ENCODE data around the gene RNASE1. TPM values are rescaled to one million over a fixed set of nuclear protein-coding genes. Genes with fewer than 3 reads are reported as not detected.
"Not testable (repeated sequence)": the region's sequence is repeated elsewhere in the genome, so short reads cannot be mapped to it uniquely, and the experiment has no call there.

The RNASE1 gene
- 100 to 1,000 TPM; 299 to 478 (median 401) TPM for polyA plus RNA-seq (ENCODE audit: insufficient read depth in 1 of 5, insufficient read length in 5 of 5, low replicate concordance in 1 of 5)
- long read RNA-seq, donor 1, transcript RNASE1-202 (2 exons, 1,348 nt) = major isoform, 381 of 406 reads
- long read RNA-seq, donor 1, transcript RNASE1-201 (3 exons, 878 nt) = minor isoform, 8 of 406 reads
- long read RNA-seq, donor 1, transcript RNASE1-203 (3 exons, 769 nt) = minor isoform, 15 of 406 reads
- long read RNA-seq, donor 1, partial matches to known transcripts = 0 of 406 reads
- long read RNA-seq, donor 1, other reads (novel, unspliced or antisense) = 0 of 406 reads
- long read RNA-seq, donor 2, transcript RNASE1-202 (2 exons, 1,348 nt) = major isoform, 177 of 192 reads
- long read RNA-seq, donor 2, transcript RNASE1-201 (3 exons, 878 nt) = minor isoform, 5 of 192 reads
- long read RNA-seq, donor 2, transcript RNASE1-204 (2 exons, 896 nt) = minor isoform, 6 of 192 reads
- long read RNA-seq, donor 2, partial matches to known transcripts = 0 of 192 reads
- long read RNA-seq, donor 2, other reads (novel, unspliced or antisense) = 0 of 192 reads
- long read RNA-seq, donor 3, transcript RNASE1-201 (3 exons, 878 nt) = minor isoform, 11 of 421 reads
- long read RNA-seq, donor 3, transcript RNASE1-203 (3 exons, 769 nt) = minor isoform, 6 of 421 reads
- long read RNA-seq, donor 3, transcript RNASE1-202 (2 exons, 1,348 nt) = major isoform, 243 of 421 reads
- long read RNA-seq, donor 3, partial matches to known transcripts = 159 of 421 reads
- long read RNA-seq, donor 3, other reads (novel, unspliced or antisense) = 0 of 421 reads
- long read RNA-seq, donor 4, transcript RNASE1-202 (2 exons, 1,348 nt) = major isoform, 169 of 177 reads
- long read RNA-seq, donor 4, partial matches to known transcripts = 0 of 177 reads
- long read RNA-seq, donor 4, other reads (novel, unspliced or antisense) = 0 of 177 reads
- long read RNA-seq, donor 5, transcript RNASE1-202 (2 exons, 1,348 nt) = major isoform, 272 of 299 reads
- long read RNA-seq, donor 5, transcript RNASE1-203 (3 exons, 769 nt) = minor isoform, 15 of 299 reads
- long read RNA-seq, donor 5, transcript RNASE1-201 (3 exons, 878 nt) = minor isoform, 8 of 299 reads
- long read RNA-seq, donor 5, partial matches to known transcripts = 0 of 299 reads
- long read RNA-seq, donor 5, other reads (novel, unspliced or antisense) = 0 of 299 reads
- long read RNA-seq, donor 6, transcript RNASE1-201 (3 exons, 878 nt) = minor isoform, 11 of 575 reads
- long read RNA-seq, donor 6, transcript RNASE1-202 (2 exons, 1,348 nt) = major isoform, 368 of 575 reads
- long read RNA-seq, donor 6, transcript RNASE1-203 (3 exons, 769 nt) = minor isoform, 13 of 575 reads
- long read RNA-seq, donor 6, partial matches to known transcripts = 181 of 575 reads
- long read RNA-seq, donor 6, other reads (novel, unspliced or antisense) = 0 of 575 reads
- long read RNA-seq, donor 7, transcript RNASE1-201 (3 exons, 878 nt) = minor isoform, 9 of 237 reads
- long read RNA-seq, donor 7, transcript RNASE1-203 (3 exons, 769 nt) = minor isoform, 6 of 237 reads
- long read RNA-seq, donor 7, transcript RNASE1-202 (2 exons, 1,348 nt) = major isoform, 218 of 237 reads
- long read RNA-seq, donor 7, partial matches to known transcripts = 0 of 237 reads
- long read RNA-seq, donor 7, other reads (novel, unspliced or antisense) = 0 of 237 reads
- long read RNA-seq, donor 8, transcript RNASE1-202 (2 exons, 1,348 nt) = major isoform, 75 of 83 reads
- long read RNA-seq, donor 8, transcript RNASE1-201 (3 exons, 878 nt) = minor isoform, 5 of 83 reads
- long read RNA-seq, donor 8, partial matches to known transcripts = 0 of 83 reads
- long read RNA-seq, donor 8, other reads (novel, unspliced or antisense) = 0 of 83 reads

DNA sequence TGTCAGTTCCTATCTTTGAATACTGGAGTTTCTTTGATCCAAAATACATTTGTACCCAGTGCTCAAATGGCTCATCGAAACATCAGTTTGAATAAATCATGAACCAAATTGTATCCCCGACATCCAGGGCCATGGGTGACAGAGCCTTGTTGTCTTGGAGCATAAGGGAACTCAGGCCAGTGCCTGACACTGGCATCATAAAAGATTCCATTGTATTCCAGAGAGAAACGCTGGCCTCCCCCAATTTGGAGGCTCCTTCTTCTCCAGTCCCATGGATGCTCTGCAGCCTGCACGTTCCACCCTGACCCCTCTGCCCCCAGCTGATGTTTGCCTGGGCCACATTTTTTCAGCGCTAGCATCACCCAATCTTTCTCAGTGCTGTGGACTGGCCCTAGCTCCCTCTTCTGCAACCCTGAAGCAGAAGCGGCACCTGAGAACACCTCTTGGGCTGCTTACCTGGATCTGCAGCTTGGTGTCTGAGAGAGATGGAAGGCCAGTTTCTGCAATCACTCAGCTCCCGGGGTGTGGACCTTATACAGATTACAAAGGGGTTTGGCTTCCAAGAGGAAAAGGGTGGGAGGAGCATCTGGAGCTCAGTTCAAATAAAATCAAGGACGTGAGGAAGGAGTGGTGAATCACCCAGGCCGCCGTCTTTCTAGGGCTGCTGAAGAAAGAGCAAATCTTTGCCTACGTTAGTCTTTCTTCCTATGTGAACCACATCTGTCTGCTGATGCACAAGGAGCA, at the start of gene RNASE1:
Gene RNASE1 (minus strand): TSS at position 504 of the 744 bp plus-strand sequence. CDS start 776 bp downstream, outside the sequence.
- DNase-seq = no peak

GRCh38 chr14:20848955-20849570, 46.4 kb upstream of the RNASE1 start:
- DNase-seq = no peak

GRCh38 chr14:20848316-20848954, 45.8 kb upstream of the RNASE1 start:
- no peak for DNase-seq

DNA sequence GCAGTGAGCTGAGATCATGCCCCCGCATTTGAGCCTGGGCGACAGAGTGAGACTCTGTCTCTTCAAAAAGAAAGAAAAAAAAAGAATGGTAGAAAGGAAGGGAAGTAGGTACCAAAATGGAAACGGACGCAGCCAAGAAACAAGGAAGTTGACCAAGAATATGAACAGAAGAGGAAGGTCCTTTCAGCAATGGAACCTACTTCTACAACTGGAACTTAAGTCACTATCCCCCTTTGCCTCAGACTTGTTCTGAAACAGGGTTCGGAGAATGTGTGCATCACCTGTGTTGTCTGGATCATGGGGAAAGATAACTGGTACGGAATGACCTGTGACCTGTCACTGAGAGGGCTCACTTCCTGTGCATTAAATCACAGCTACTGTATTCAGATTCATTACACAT, 43.9 kb upstream of the RNASE1 start:
- no peak for DNase-seq

- DNase-seq = no peak
Measured at GRCh38 chr14:20841096-20841495, 38.5 kb upstream of the RNASE1 start.

DNA sequence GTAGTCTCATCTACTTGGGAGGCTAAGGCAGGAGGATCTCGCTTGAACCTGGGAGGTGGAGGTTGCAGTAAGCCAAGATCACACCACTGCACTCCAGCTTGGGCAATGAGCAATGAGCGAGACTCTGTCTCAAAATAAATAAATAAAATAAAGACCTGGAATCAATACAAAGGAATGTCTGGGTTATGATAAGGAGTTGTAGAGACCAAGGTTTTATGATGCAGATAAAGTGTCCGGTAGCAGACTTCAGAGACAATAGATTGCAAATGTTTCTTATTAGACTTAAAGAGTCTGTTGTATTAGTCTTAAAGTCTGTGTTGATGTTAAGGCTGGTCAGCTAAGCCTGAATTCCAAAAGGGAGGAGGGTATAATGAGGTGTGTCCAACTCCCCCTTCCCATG, 35.2 kb upstream of the RNASE1 start:
- no peak for DNase-seq

GRCh38 chr14:20836668-20837338, 34.2 kb upstream of the RNASE1 start:
- DNase-seq = no peak

GRCh38 chr14:20834899-20835298, 32.3 kb upstream of the RNASE1 start:
- DNase-seq = no peak

- no peak for DNase-seq
Measured at GRCh38 chr14:20830831-20831230, 28.2 kb upstream of the RNASE1 start.

DNA sequence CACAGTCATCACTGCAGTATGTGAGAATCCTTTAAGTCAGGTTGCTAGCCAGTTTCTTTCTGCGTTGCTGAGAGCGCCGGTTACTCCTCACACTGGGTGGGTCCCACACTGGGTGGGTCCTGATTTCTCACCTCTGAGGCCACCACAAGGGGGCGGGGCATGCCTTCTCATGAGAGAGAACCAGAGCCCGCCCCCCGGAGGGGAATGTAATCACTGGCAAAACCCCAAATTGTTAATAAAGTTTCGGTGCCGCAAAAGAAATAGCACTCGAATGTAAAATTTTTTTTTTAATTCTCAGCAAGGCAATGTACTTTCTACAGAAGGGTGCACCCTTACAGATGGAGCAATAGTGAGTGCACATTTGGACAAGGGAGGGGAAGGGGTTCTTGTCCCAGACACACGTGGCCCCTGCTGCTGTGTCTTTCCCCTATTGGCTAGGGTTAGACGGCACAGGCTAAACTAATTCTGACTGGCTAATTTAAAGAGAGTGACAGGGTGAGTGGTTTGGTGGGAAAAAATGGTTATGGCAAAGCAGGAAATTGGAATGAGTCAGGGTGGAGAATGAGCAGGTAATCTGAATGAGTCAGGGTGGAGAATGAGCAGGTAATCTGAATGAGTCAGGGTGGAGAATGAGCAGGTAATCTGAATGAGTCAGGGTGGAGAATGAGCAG, 25.5 kb upstream of the RNASE1 start:
- DNase-seq = not testable (repeated sequence)

GRCh38 chr14:20827326-20827725, 24.7 kb upstream of the RNASE1 start:
- no peak for DNase-seq

GRCh38 chr14:20826666-20827065, 24.0 kb upstream of the RNASE1 start:
- not testable (repeated sequence) for DNase-seq

DNA sequence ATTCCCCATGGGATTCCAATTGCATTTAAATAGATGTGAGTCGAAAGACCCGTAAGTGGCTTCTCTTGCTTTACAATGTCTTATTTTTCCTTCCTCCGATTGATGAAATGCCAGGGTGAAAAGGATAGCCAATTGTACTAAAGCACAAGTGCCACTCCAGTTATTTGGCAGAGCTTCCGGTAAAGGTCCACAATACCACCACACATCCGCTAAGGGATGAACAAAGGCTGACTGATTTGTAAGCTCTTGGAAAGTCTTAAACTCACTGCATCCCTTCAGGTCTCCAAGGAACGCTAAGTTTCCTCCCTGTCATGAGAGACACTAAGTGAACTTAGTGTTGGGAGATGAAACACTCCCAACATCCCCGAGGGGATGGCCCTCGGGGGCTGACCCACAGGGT, 21.2 kb upstream of the RNASE1 start:
- DNase-seq = no peak

GRCh38 chr14:20821521-20822108, 19.0 kb upstream of the RNASE1 start:
- not testable (repeated sequence) for DNase-seq

DNA sequence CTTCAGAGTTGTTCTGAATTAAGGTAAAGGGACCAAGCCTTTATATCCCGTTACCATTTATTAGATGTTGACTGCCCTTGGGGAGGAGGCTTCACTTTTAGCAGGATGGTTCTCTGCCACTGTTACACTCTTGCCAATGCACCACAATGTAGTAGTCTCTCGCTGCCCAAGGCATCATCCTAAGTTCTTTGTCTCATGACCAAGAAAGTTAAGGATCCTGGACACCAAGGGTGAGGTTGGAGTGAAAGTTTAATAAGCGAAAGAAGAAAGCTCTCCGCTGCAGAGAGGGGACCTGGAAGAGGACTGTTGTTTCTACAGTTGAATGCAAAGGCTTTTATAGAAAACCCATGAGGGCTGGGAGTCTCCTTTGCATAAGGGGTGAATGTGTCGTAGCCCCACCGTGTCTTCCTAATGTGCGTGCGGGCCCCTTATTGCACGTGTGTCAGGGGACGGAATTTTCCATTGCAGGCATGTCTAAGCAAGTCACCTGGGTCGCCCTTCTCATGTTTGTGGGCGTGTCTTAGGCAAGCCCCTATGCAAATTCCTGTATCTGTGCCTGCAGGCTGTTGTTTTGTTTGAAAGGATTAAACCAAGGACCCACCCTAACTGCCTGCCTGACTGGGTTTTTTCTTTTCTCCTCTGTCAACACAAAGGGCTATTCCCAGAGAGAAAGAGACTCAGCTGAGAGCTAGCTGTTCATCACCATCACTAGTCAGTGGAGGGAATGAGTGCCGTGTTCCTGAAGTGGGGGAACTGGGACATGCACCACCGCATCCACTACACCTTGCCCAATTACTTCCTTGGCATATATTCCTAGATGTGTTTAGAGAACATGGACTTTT, 17.6 kb upstream of the RNASE1 start:
- no peak for DNase-seq

DNA sequence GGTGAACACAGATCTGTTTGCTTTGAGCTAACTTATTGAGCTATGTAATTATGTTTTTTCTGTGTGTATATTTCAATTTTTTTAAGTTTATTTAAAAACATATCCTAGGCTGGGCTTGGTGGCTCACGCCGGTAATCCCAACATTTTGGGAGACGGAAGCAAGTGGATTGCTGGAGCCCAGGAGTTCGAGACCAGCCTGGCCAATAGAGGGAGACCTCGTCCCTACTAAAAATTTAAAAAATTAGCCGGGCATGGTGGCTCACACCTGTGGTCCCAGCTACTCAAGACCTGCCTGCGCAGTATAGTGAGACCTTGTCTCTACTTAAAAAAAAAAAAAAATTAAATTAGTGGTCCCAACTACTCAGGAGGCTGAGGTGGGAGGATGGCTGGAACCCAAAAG, 16.2 kb upstream of the RNASE1 start:
- DNase-seq = no peak

All from right lung (tissue), 10 donors.